CD4-positive, CD25-positive, alpha-beta regulatory T cell (primary cell): ENCODE results near the gene ENPP6. TPM values are rescaled to one million over a fixed set of nuclear protein-coding genes. Genes with fewer than 3 reads are reported as not detected.
"Not testable (repeated sequence)": the region's sequence is repeated elsewhere in the genome, so short reads cannot be mapped to it uniquely, and the experiment has no call there.

Experiments
- ATAC-seq, 2 donors: fragments of 150-1000 bp; cut with Tn5 transposase; one replicate each; pipeline ENCODE4 v1.10.0; 2021; ENCODE audit warnings: low read depth in 2 of 2, moderate number of reproducible peaks in 2 of 2, moderate library complexity in 1 of 2
- DNase-seq, 3 donors: peaks; one replicate each; pipeline versions ENCODE4 v3.0.0 to v3.0.0-alpha.2; 2012 to 2022; ENCODE audit warnings: mixed read lengths in 1 of 3
- H3K27ac ChIP-seq: one replicate; pipeline ENCODE4 v1.7.0; 2013; ENCODE audit warnings: mild to moderate bottlenecking, low read length; ENCODE audit not compliant: insufficient read depth, poor library complexity, severe bottlenecking
- H3K27me3 ChIP-seq: one replicate; pipeline ENCODE4 v1.7.0; 2013; ENCODE audit warnings: low read length; ENCODE audit not compliant: control insufficient read depth, insufficient read depth
- H3K36me3 ChIP-seq: one replicate; pipeline ENCODE4 v1.7.0; 2013; ENCODE audit warnings: mild to moderate bottlenecking, low read length, moderate library complexity; ENCODE audit not compliant: control insufficient read depth, insufficient read depth
- H3K4me1 ChIP-seq: 2 replicates; pipeline ENCODE4 v1.7.0; 2013; ENCODE audit warnings: mild to moderate bottlenecking, low read length; ENCODE audit not compliant: insufficient read depth, control insufficient read depth, poor library complexity, severe bottlenecking
- H3K4me3 ChIP-seq: one replicate; pipeline ENCODE4 v1.7.0; 2013; ENCODE audit warnings: low read depth, mild to moderate bottlenecking, low read length, moderate library complexity
- H3K9me3 ChIP-seq, 2 experiments: 1 replicate in 1 of 2; 2 replicates in 1 of 2; pipeline ENCODE4 v1.7.0; 2013; ENCODE audit warnings: low read length in 2 of 2, mild to moderate bottlenecking in 1 of 2, moderate library complexity in 1 of 2; ENCODE audit not compliant: control insufficient read depth in 2 of 2
- H3K27ac Mint-ChIP-seq, 3 donors: one replicate each; pipeline ENCODE4 v1.8.0; 2020 to 2022; ENCODE audit warnings: mild to moderate bottlenecking in 3 of 3, mixed read lengths in 3 of 3, moderate library complexity in 2 of 3
- H3K27me3 Mint-ChIP-seq: one replicate; pipeline ENCODE4 v1.8.0; 2022; ENCODE audit warnings: mild to moderate bottlenecking, mixed read lengths
- H3K36me3 Mint-ChIP-seq: one replicate; pipeline ENCODE4 v1.8.0; 2020; ENCODE audit warnings: mixed read lengths
- H3K4me1 Mint-ChIP-seq, 4 donors: one replicate each; pipeline ENCODE4 v1.8.0; 2020 to 2022; ENCODE audit warnings: mixed read lengths in 4 of 4, mild to moderate bottlenecking in 1 of 4
- H3K4me3 Mint-ChIP-seq, 4 donors: one replicate each; pipeline ENCODE4 v1.8.0; 2020 to 2022; ENCODE audit warnings: mild to moderate bottlenecking in 4 of 4, mixed read lengths in 4 of 4, moderate library complexity in 3 of 4
- H3K9me3 Mint-ChIP-seq, 7 donors: one replicate each; pipeline ENCODE4 v1.8.0; 2020 to 2022; ENCODE audit warnings: mixed read lengths in 7 of 7, mild to moderate bottlenecking in 3 of 7, moderate library complexity in 2 of 7
- polyA plus RNA-seq, 4 donors: library from polyadenylated mRNA; unstranded; fragments of 300-500 nt; fragmentation: Illumina TruSeq; gene quantifications; one replicate each; pipeline ENCODE4 v1.2.3, GENCODE V29; 2021
- total RNA-seq: library from RNA; stranded (reverse); gene quantifications from one replicate; pipeline ENCODE4 v1.2.3, GENCODE V29; 2022

ENPP6 gene
- total and polyA plus RNA-seq, 5 donors from 2014 or later, result not detected

- H3K27ac Mint-ChIP-seq, DNase-seq, H3K9me3 ChIP-seq, H3K4me3 ChIP-seq, ATAC-seq, H3K4me3 Mint-ChIP-seq, H3K36me3 Mint-ChIP-seq, H3K9me3 Mint-ChIP-seq, H3K4me1 Mint-ChIP-seq, H3K27ac ChIP-seq, H3K27me3 ChIP-seq, H3K4me1 ChIP-seq, H3K36me3 ChIP-seq: not testable (repeated sequence)
- peaks cover 23% of the 10 kb centered on the region for H3K27me3 Mint-ChIP-seq
These were observed 9.7 kb downstream of the ENPP6 start for GRCh38 chr4:184207734-184208607.

GRCh38 chr4:184205243-184205642, 12.4 kb downstream of the ENPP6 start:
- H3K27me3 ChIP-seq, result no peaks in the 10 kb centered on the region
- Mint-ChIP-seq H3K27ac (peak overlapping the region in 1 of 3 donors; percentile 71), H3K27me3 (peaks cover 27% of the 10 kb centered on the region), H3K4me3 (no peak overlapping the region), H3K9me3 (peaks cover 0 to 2% (median 0%) of the 10 kb centered on the region in 7 donors), H3K4me1 (no peaks in the 10 kb centered on the region), H3K36me3 (no peaks in the 10 kb centered on the region)
- H3K9me3 ChIP-seq, result no peaks in the 10 kb centered on the region
- ATAC-seq (no peak), DNase-seq (no peak)
- H3K4me1 ChIP-seq, result no peaks in the 10 kb centered on the region
- no peak overlapping the region for H3K4me3 ChIP-seq
- H3K27ac ChIP-seq, result no peak overlapping the region
- H3K36me3 ChIP-seq, result no peaks in the 10 kb centered on the region

- Mint-ChIP-seq H3K4me1 (no peaks in the 10 kb centered on the region), H3K27ac (no peak overlapping the region)
- no peak for DNase-seq
These were observed 14.4 kb downstream of the ENPP6 start for GRCh38 chr4:184203300-184203699.

GRCh38 chr4:184201179-184201578, 16.5 kb downstream of the ENPP6 start:
- Histone ChIP-seq H3K4me3 (no peak overlapping the region), H3K9me3 (no peaks in the 10 kb centered on the region), H3K36me3 (no peaks in the 10 kb centered on the region), H3K27me3 (no peaks in the 10 kb centered on the region), H3K4me1 (no peaks in the 10 kb centered on the region), H3K27ac (no peak overlapping the region)
- ATAC-seq (no peak), DNase-seq (no peak)
- no peak overlapping the region for H3K27ac Mint-ChIP-seq
- H3K4me1 Mint-ChIP-seq, result no peaks in the 10 kb centered on the region
- H3K27me3 Mint-ChIP-seq, result peaks cover 28% of the 10 kb centered on the region
- H3K4me3 Mint-ChIP-seq, result no peak overlapping the region
- H3K9me3 Mint-ChIP-seq, result peaks cover 0 to 4% (median 0%) of the 10 kb centered on the region in 7 donors
- no peaks in the 10 kb centered on the region for H3K36me3 Mint-ChIP-seq

More at GRCh38 chr4:184203300-184203699, 14.4 kb downstream of the ENPP6 start:
- Histone ChIP-seq H3K9me3 (no peaks in the 10 kb centered on the region), H3K4me3 (no peak overlapping the region), H3K36me3 (no peaks in the 10 kb centered on the region), H3K27me3 (no peaks in the 10 kb centered on the region), H3K4me1 (no peaks in the 10 kb centered on the region), H3K27ac (no peak overlapping the region)
- Mint-ChIP-seq H3K4me3 (no peak overlapping the region), H3K36me3 (no peaks in the 10 kb centered on the region), H3K9me3 (peaks cover 0 to 2% (median 0%) of the 10 kb centered on the region in 7 donors), H3K27me3 (peaks cover 27% of the 10 kb centered on the region)
- ATAC-seq, result no peak

- H3K4me3 Mint-ChIP-seq, result no peak overlapping the region
- DNase-seq, result no peak
- H3K27me3 Mint-ChIP-seq, result peaks cover 20% of the 10 kb centered on the region
- no peaks in the 10 kb centered on the region for H3K4me1 Mint-ChIP-seq
- Histone ChIP-seq H3K9me3 (no peaks in the 10 kb centered on the region), H3K4me3 (no peak overlapping the region), H3K36me3 (no peaks in the 10 kb centered on the region), H3K27ac (no peak overlapping the region), H3K27me3 (no peaks in the 10 kb centered on the region), H3K4me1 (no peaks in the 10 kb centered on the region)
- peaks cover 0 to 4% (median 0%) of the 10 kb centered on the region in 7 donors for H3K9me3 Mint-ChIP-seq
- no peak for ATAC-seq
- no peaks in the 10 kb centered on the region for H3K36me3 Mint-ChIP-seq
- H3K27ac Mint-ChIP-seq, result no peak overlapping the region
These were observed 17.4 kb downstream of the ENPP6 start for GRCh38 chr4:184200296-184200695.

GRCh38 chr4:184199780-184200179, 17.9 kb downstream of the ENPP6 start:
- Mint-ChIP-seq H3K27ac (no peak overlapping the region), H3K9me3 (peaks cover 0 to 4% (median 0%) of the 10 kb centered on the region in 7 donors)
- DNase-seq, result no peak

GRCh38 chr4:184198190-184198589, 19.5 kb downstream of the ENPP6 start:
- Histone ChIP-seq H3K4me1 (no peaks in the 10 kb centered on the region), H3K9me3 (no peaks in the 10 kb centered on the region), H3K27ac (no peak overlapping the region), H3K4me3 (no peak overlapping the region), H3K36me3 (no peaks in the 10 kb centered on the region), H3K27me3 (no peaks in the 10 kb centered on the region)
- H3K4me1 Mint-ChIP-seq, result no peaks in the 10 kb centered on the region
- DNase-seq, result no peak
- no peaks in the 10 kb centered on the region for H3K36me3 Mint-ChIP-seq
- H3K27me3 Mint-ChIP-seq, result peaks cover 12% of the 10 kb centered on the region
- no peak overlapping the region for H3K27ac Mint-ChIP-seq
- H3K9me3 Mint-ChIP-seq, result peaks cover 0 to 4% (median 0%) of the 10 kb centered on the region in 7 donors
- no peak overlapping the region for H3K4me3 Mint-ChIP-seq
- no peak for ATAC-seq

More at GRCh38 chr4:184199780-184200179, 17.9 kb downstream of the ENPP6 start:
- Histone ChIP-seq H3K9me3 (no peaks in the 10 kb centered on the region), H3K4me3 (no peak overlapping the region), H3K27me3 (no peaks in the 10 kb centered on the region), H3K4me1 (no peaks in the 10 kb centered on the region), H3K36me3 (no peaks in the 10 kb centered on the region), H3K27ac (no peak overlapping the region)
- Mint-ChIP-seq H3K4me1 (no peaks in the 10 kb centered on the region), H3K4me3 (no peak overlapping the region), H3K27me3 (peaks cover 15% of the 10 kb centered on the region), H3K36me3 (no peaks in the 10 kb centered on the region)
- ATAC-seq, result no peak
